ENCODE data around the gene C1orf21.

Gene C1orf21

GRCh38 chr1:184557423-184558347, 170.9 kb downstream of the C1orf21 start:
- no peak for DNase-seq (ENCODE audit: low spot score)

GRCh38 chr1:184558691-184559090, 171.9 kb downstream of the C1orf21 start:
- no peak for DNase-seq (ENCODE audit: low spot score)

- no peak for DNase-seq (ENCODE audit: low spot score)
These were observed 172.4 kb downstream of the C1orf21 start for GRCh38 chr1:184559117-184559713.

GRCh38 chr1:184562806-184563205, 176.0 kb downstream of the C1orf21 start:
- no peak for DNase-seq (ENCODE audit: low spot score)

GRCh38 chr1:184563308-184563707, 176.5 kb downstream of the C1orf21 start:
- peak; percentile 31 for DNase-seq (ENCODE audit: low spot score)

- DNase-seq (ENCODE audit: low spot score): no peak
These were observed 180.2 kb downstream of the C1orf21 start for GRCh38 chr1:184567009-184567408.

- DNase-seq (ENCODE audit: low spot score): no peak
These were observed 180.8 kb downstream of the C1orf21 start for GRCh38 chr1:184567637-184568036.

GRCh38 chr1:184568148-184568547, 181.3 kb downstream of the C1orf21 start:
- no peak for DNase-seq (ENCODE audit: low spot score)

GRCh38 chr1:184569106-184569505, 182.3 kb downstream of the C1orf21 start:
- DNase-seq (ENCODE audit: low spot score): no peak

- DNase-seq (ENCODE audit: low spot score): peak; percentile 38
These were observed 187.8 kb downstream of the C1orf21 start for GRCh38 chr1:184574588-184574987.

- DNase-seq (ENCODE audit: low spot score): no peak
These were observed 190.0 kb downstream of the C1orf21 start for GRCh38 chr1:184576822-184577221.

- no peak for DNase-seq (ENCODE audit: low spot score)
These were observed 190.5 kb downstream of the C1orf21 start for GRCh38 chr1:184577319-184577718.

- no peak for DNase-seq (ENCODE audit: low spot score)
These were observed 195.6 kb downstream of the C1orf21 start for GRCh38 chr1:184582411-184582810.

GRCh38 chr1:184583849-184584248, 197.0 kb downstream of the C1orf21 start:
- no peak for DNase-seq (ENCODE audit: low spot score)

GRCh38 chr1:184588701-184589100, 201.9 kb downstream of the C1orf21 start:
- DNase-seq (ENCODE audit: low spot score): no peak

GRCh38 chr1:184590163-184590750, 203.4 kb downstream of the C1orf21 start:
- no peak for DNase-seq (ENCODE audit: low spot score)

GRCh38 chr1:184593597-184593996, 206.8 kb downstream of the C1orf21 start:
- DNase-seq (ENCODE audit: low spot score): no peak

GRCh38 chr1:184595596-184595995, 208.8 kb downstream of the C1orf21 start:
- no peak for DNase-seq (ENCODE audit: low spot score)

GRCh38 chr1:184596950-184597645, 210.3 kb downstream of the C1orf21 start:
- no peak for DNase-seq (ENCODE audit: low spot score)

- no peak for DNase-seq (ENCODE audit: low spot score)
These were observed 211.0 kb downstream of the C1orf21 start for GRCh38 chr1:184597650-184598357.

GRCh38 chr1:184598403-184599193, 211.8 kb downstream of the C1orf21 start:
- no peak for DNase-seq (ENCODE audit: low spot score)

Data from Ammon's horn (tissue), 1 donor.